ENCODE data around the gene AP2B1. TPM values are rescaled to one million over a fixed set of nuclear protein-coding genes. Genes with fewer than 3 reads are reported as not detected.
"Not testable (repeated sequence)": the region's sequence is repeated elsewhere in the genome, so short reads cannot be mapped to it uniquely, and the experiment has no call there.

AP2B1 gene
- total RNA-seq, 1 donor from 2014 or later, result 152 TPM

- no peaks in the 10 kb centered on the region for H3K27me3 ChIP-seq (ENCODE audit: control insufficient read depth, insufficient read depth, low read length)
- H3K4me3 ChIP-seq (ENCODE audit: low read depth, low read length), result no peak overlapping the region
- no peak for TF ChIP-seq CTCF (IDR thresholded peaks at IDR 0.05; ENCODE audit: insufficient read depth, low read length, poor library complexity, severe bottlenecking)
- H3K36me3 ChIP-seq (ENCODE audit: control insufficient read depth, insufficient read depth, low read length), result peaks cover 2% of the 10 kb centered on the region
- no peak for DNase-seq (ENCODE audit: low read depth)
Observed at GRCh38 chr17:35693662-35694061, 106.5 kb downstream of the AP2B1 start.

GRCh38 chr17:35694906-35695305, 107.8 kb downstream of the AP2B1 start:
- Histone ChIP-seq H3K27me3 (ENCODE audit: control insufficient read depth, insufficient read depth, low read length) (no peaks in the 10 kb centered on the region), H3K4me3 (ENCODE audit: low read depth, low read length) (no peak overlapping the region), H3K36me3 (ENCODE audit: control insufficient read depth, insufficient read depth, low read length) (peaks cover 2% of the 10 kb centered on the region)
- no peak for TF ChIP-seq CTCF (IDR thresholded peaks at IDR 0.05; ENCODE audit: insufficient read depth, low read length, poor library complexity, severe bottlenecking)
- no peak for DNase-seq (ENCODE audit: low read depth)

- no peak for TF ChIP-seq CTCF (IDR thresholded peaks at IDR 0.05; ENCODE audit: insufficient read depth, low read length, poor library complexity, severe bottlenecking)
- Histone ChIP-seq H3K4me3 (ENCODE audit: low read depth, low read length) (no peak overlapping the region), H3K36me3 (ENCODE audit: control insufficient read depth, insufficient read depth, low read length) (peaks cover 2% of the 10 kb centered on the region), H3K27me3 (ENCODE audit: control insufficient read depth, insufficient read depth, low read length) (no peaks in the 10 kb centered on the region)
- DNase-seq (ENCODE audit: low read depth), result no peak
Observed at GRCh38 chr17:35695613-35696012, 108.5 kb downstream of the AP2B1 start.

- Histone ChIP-seq H3K4me3 (ENCODE audit: low read depth, low read length) (no peak overlapping the region), H3K27me3 (ENCODE audit: control insufficient read depth, insufficient read depth, low read length) (no peaks in the 10 kb centered on the region), H3K36me3 (ENCODE audit: control insufficient read depth, insufficient read depth, low read length) (no peaks in the 10 kb centered on the region)
- TF ChIP-seq CTCF (IDR thresholded peaks at IDR 0.05; ENCODE audit: insufficient read depth, low read length, poor library complexity, severe bottlenecking), result no peak
- no peak for DNase-seq (ENCODE audit: low read depth)
Observed at GRCh38 chr17:35698800-35699199, 111.7 kb downstream of the AP2B1 start.

- no peaks in the 10 kb centered on the region for H3K36me3 ChIP-seq (ENCODE audit: control insufficient read depth, insufficient read depth, low read length)
- TF ChIP-seq CTCF (IDR thresholded peaks at IDR 0.05; ENCODE audit: insufficient read depth, low read length, poor library complexity, severe bottlenecking), result no peak
- no peak overlapping the region for H3K4me3 ChIP-seq (ENCODE audit: low read depth, low read length)
- H3K27me3 ChIP-seq (ENCODE audit: control insufficient read depth, insufficient read depth, low read length), result no peaks in the 10 kb centered on the region
- no peak for DNase-seq (ENCODE audit: low read depth)
Observed at GRCh38 chr17:35700150-35700549, 113.0 kb downstream of the AP2B1 start.

GRCh38 chr17:35701491-35701890, 114.4 kb downstream of the AP2B1 start:
- TF ChIP-seq CTCF (IDR thresholded peaks at IDR 0.05; ENCODE audit: insufficient read depth, low read length, poor library complexity, severe bottlenecking), result no peak
- no peak for DNase-seq (ENCODE audit: low read depth)
- Histone ChIP-seq H3K36me3 (ENCODE audit: control insufficient read depth, insufficient read depth, low read length) (no peaks in the 10 kb centered on the region), H3K4me3 (ENCODE audit: low read depth, low read length) (no peak overlapping the region), H3K27me3 (ENCODE audit: control insufficient read depth, insufficient read depth, low read length) (no peaks in the 10 kb centered on the region)

GRCh38 chr17:35703308-35703707, 116.2 kb downstream of the AP2B1 start:
- not testable (repeated sequence) for H3K36me3 ChIP-seq (ENCODE audit: control insufficient read depth, insufficient read depth, low read length); H3K27me3 ChIP-seq (ENCODE audit: control insufficient read depth, insufficient read depth, low read length); DNase-seq (ENCODE audit: low read depth); H3K4me3 ChIP-seq (ENCODE audit: low read depth, low read length)
